Transverse colon (tissue), 4 donors: ENCODE results near the gene LRRC7. TPM values are rescaled to one million over a fixed set of nuclear protein-coding genes. Genes with fewer than 3 reads are reported as not detected.

Experiments
- DNase-seq: peaks from one replicate; pipeline ENCODE4 v3.0.0-alpha.2; 2019
- H3K27ac ChIP-seq, 4 donors: fragments of 200-600 bp; sonication (generic); 2 replicates each; pipeline ENCODE4 v1.5.1; 2016 to 2018; ENCODE audit warnings: inconsistent platforms in 4 of 4
- H3K27me3 ChIP-seq: fragments of 200-600 bp; sonication (generic); 2 replicates; pipeline ENCODE4 v1.5.1; 2017; ENCODE audit warnings: inconsistent platforms
- H3K36me3 ChIP-seq, 4 donors: fragments of 200-600 bp; sonication (generic); 2 replicates each; pipeline ENCODE4 v1.5.1; 2017 to 2019; ENCODE audit warnings: inconsistent platforms in 4 of 4
- H3K4me1 ChIP-seq, 4 donors: fragments of 200-600 bp; sonication (generic); 2 replicates each; pipeline ENCODE4 v1.5.1; 2017 to 2020; ENCODE audit warnings: inconsistent platforms in 4 of 4
- H3K4me3 ChIP-seq, 4 donors: fragments of 200-600 bp; sonication (generic); 1 replicate in 1 of 4; 2 replicates in 3 of 4; pipeline versions ENCODE4 v1.5.1 to v1.6.1; 2017 to 2019; ENCODE audit warnings: inconsistent platforms in 4 of 4
- H3K9me3 ChIP-seq, 2 donors: fragments of 200-600 bp; sonication (generic); 2 replicates each; pipeline ENCODE4 v1.5.1; 2017 to 2019; ENCODE audit warnings: inconsistent platforms in 2 of 2
- CTCF ChIP-seq, 5 experiments: fragments of 200-600 bp in 3 of 5; fragments of 450-650 bp in 2 of 5; sonication (generic) in 3 of 5; IDR thresholded peaks; 1 replicate in 2 of 5; 2 replicates in 3 of 5; pipeline ENCODE4 v1.5.1; 2016 to 2017; ENCODE audit warnings: antibody characterized with exemption in 5 of 5, inconsistent platforms in 3 of 5, mild to moderate bottlenecking in 2 of 5, moderate library complexity in 1 of 5
- EP300 ChIP-seq: sonication (generic); formaldehyde crosslinking; IDR thresholded peaks from one replicate; pipeline ENCODE4 v1.6.1; 2017; ENCODE audit warnings: antibody characterized with exemption, low read depth
- POLR2A ChIP-seq: fragments of 450-650 bp; IDR thresholded peaks from one replicate; pipeline ENCODE4 v1.6.1; 2016; ENCODE audit warnings: antibody characterized with exemption, mild to moderate bottlenecking, moderate library complexity
- POLR2AphosphoS5 ChIP-seq, 3 donors: sonication (generic); formaldehyde crosslinking; IDR thresholded peaks; one replicate each; pipeline ENCODE4 v1.6.1; 2016; ENCODE audit warnings: antibody characterized with exemption in 3 of 3
- WGBS, 2 donors: methylation state at CpG; one replicate each; pipeline ENCODE4 v1.1.5; 2018; ENCODE audit warnings: low coverage in 1 of 2; 5-methylcytosine and 5-hydroxymethylcytosine counted together
- in situ Hi-C, 4 donors: fragments of 200-750 bp; cut with MboI; loops; one replicate each; pipeline versions ENCODE4 v1.15.0 to v1.15.1; 2017; ENCODE audit warnings: low sequenced_read_pairs in 3 of 4, low pct_ligation_motif_present in 1 of 4, low pct_unique_long_range_greater_than_20kb in 1 of 4
- intact Hi-C: fragments of 100-400 bp; cut with DNase I; formaldehyde crosslinking; loops from one replicate; pipeline ENCODE4 v1.15.1; 2023; ENCODE audit warnings: low total_unique reads
- total RNA-seq, 4 donors: library from RNA; depleted of rRNA; stranded (reverse); fragments of >200 nt; gene quantifications; one replicate each; pipeline ENCODE4 v1.1.0, GENCODE V29; 2016

Gene LRRC7
- total RNA-seq, 4 donors from 2014 or later = 0.32 to 1.1 TPM; not detected in 2

GRCh38 chr1:69982992-69983391 is 415.3 kb downstream of the LRRC7 start:
- no peaks in the 10 kb centered on the region for H3K36me3 ChIP-seq
- intact Hi-C loops = no loop called here
- no peak for DNase-seq
- H3K4me1 ChIP-seq = no peaks in the 10 kb centered on the region
- H3K9me3 ChIP-seq = no peaks in the 10 kb centered on the region
- H3K27me3 ChIP-seq = no peaks in the 10 kb centered on the region
- H3K4me3 ChIP-seq = no peak overlapping the region
- in situ Hi-C loops = no loop called here
- no peak for TF ChIP-seq POLR2AphosphoS5 (IDR thresholded peaks at IDR 0.05)
- no peak for TF ChIP-seq POLR2A
- no peak for TF ChIP-seq EP300
- TF ChIP-seq CTCF (IDR thresholded peaks at IDR 0.05) = no peak
- no peak overlapping the region for H3K27ac ChIP-seq
- WGBS, 2 donors = 33 to 50% methylated on average over 1 of the region's 1 CpG

DNA sequence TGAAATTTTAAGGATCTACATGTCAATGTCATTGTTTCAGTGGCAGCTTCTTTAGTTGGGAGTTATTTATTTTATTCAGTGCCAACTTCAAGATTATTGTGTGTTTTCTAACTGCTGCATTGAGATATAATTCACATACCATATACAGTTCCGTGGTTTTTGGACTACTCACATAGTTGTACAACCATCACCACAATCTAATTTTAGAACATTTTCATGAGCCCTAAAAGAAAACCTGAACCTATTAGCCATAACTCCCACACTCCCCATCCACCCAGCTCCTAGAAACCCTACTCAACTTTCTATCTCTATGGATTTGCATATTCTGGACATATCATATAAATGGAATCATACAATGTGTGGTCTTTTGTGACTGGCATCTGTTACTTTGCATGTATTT is 417.7 kb downstream of the LRRC7 start:
- Histone ChIP-seq H3K36me3 (no peaks in the 10 kb centered on the region), H3K27me3 (no peaks in the 10 kb centered on the region), H3K4me1 (no peaks in the 10 kb centered on the region), H3K4me3 (no peak overlapping the region), H3K9me3 (no peaks in the 10 kb centered on the region), H3K27ac (no peak overlapping the region)
- TF ChIP-seq CTCF (IDR thresholded peaks at IDR 0.05) = no peak
- TF ChIP-seq POLR2A = no peak
- TF ChIP-seq EP300 = no peak
- TF ChIP-seq POLR2AphosphoS5 (IDR thresholded peaks at IDR 0.05) = no peak
- intact Hi-C loops (no loop called here), in situ Hi-C loops (no loop called here)
- WGBS, 2 donors = 78 to 100% methylated on average over 1 of the region's 1 CpG
- no peak for DNase-seq

GRCh38 chr1:69985901-69986439 is 418.2 kb downstream of the LRRC7 start:
- in situ Hi-C loops (no loop called here), intact Hi-C loops (no loop called here)
- Histone ChIP-seq H3K27ac (no peak overlapping the region), H3K36me3 (no peaks in the 10 kb centered on the region), H3K4me3 (no peak overlapping the region), H3K9me3 (no peaks in the 10 kb centered on the region), H3K27me3 (no peaks in the 10 kb centered on the region), H3K4me1 (no peaks in the 10 kb centered on the region)
- no peak for TF ChIP-seq EP300
- no peak for TF ChIP-seq CTCF (IDR thresholded peaks at IDR 0.05)
- no peak for TF ChIP-seq POLR2A
- no peak for TF ChIP-seq POLR2AphosphoS5 (IDR thresholded peaks at IDR 0.05)
- no peak for DNase-seq

DNA sequence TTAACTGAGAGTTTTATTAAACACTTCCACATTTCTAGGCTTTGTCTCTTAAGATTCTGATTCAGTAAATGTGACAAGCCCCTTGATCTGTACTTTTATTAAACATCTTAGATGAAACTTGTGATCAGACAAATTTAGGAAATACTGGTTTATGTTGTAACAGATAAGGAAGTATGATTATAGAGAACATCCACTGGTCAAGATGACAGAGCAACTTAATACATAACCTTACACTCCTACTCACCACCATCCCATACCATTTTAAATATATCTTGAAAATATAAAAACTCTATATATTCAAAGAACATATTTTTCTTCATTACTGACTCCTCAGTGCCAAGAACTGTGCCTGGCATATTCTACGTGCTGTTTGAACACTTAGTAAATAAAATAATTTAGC is 420.2 kb downstream of the LRRC7 start:
- WGBS, 2 donors = 57 to 83% methylated on average over 1 of the region's 1 CpG
- no peaks in the 10 kb centered on the region for H3K9me3 ChIP-seq
- intact Hi-C loops = no loop called here
- H3K4me3 ChIP-seq = no peak overlapping the region
- DNase-seq = no peak
- H3K27ac ChIP-seq = no peak overlapping the region
- no peaks in the 10 kb centered on the region for H3K27me3 ChIP-seq
- TF ChIP-seq POLR2A (no peak), CTCF (IDR thresholded peaks at IDR 0.05) (no peak), POLR2AphosphoS5 (IDR thresholded peaks at IDR 0.05) (no peak), EP300 (no peak)
- H3K36me3 ChIP-seq = no peaks in the 10 kb centered on the region
- H3K4me1 ChIP-seq = no peaks in the 10 kb centered on the region
- in situ Hi-C loops = no loop called here
